HG02970 (cell line): ENCODE results near the gene PCBP3.
"Not testable (repeated sequence)": the region's sequence is repeated elsewhere in the genome, so short reads cannot be mapped to it uniquely, and the experiment has no call there.

ENCODE experiments used
- ATAC-seq: cut with Tn5 transposase; IDR thresholded peaks from one replicate; pipeline ENCODE4 v1.9.1; 2021; ENCODE audit warnings: mild to moderate bottlenecking, moderate library complexity, moderate number of reproducible peaks; ENCODE audit not compliant: unreplicated experiment, low FRiP score

PCBP3 gene

DNA sequence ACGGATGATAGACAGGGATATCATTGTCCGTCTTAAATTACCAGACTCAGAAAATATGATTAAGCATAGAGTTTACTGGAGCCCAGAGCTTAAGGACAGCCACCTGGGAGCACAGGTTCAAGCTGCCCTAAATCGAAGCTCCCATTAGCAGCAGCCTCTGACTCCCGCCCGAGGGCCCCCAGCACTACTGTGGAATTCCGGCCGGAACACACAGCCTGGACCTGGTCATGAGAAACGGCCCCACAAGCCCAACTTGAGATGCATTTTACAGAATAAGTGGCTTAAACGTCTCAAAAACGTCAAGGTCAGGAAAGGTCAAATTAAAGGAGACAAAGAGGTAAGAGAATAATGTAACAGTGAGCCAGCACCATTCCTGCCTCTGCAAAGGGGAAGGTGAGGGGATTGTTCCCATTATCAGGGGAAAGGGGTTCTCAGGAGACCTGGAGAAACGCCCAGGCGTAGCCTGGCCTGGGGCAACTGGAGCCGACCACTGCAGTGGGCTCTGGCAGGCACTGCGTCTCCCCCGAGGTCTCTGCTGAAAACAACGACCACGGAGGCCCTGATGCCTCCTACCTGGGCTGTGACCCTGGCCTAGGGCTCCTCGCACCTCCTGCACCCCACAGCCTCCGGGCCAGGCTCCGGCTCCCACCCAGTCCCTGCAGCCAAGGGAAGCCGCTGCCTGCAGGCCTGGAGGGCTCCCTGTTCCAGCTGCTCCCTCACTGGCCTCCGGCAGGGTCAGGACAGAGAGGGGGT lies 326.6 kb downstream of the PCBP3 start:
- ATAC-seq: no peak

- ATAC-seq: no peak
Observed at GRCh38 chr21:45970674-45971615, 327.4 kb downstream of the PCBP3 start.

DNA sequence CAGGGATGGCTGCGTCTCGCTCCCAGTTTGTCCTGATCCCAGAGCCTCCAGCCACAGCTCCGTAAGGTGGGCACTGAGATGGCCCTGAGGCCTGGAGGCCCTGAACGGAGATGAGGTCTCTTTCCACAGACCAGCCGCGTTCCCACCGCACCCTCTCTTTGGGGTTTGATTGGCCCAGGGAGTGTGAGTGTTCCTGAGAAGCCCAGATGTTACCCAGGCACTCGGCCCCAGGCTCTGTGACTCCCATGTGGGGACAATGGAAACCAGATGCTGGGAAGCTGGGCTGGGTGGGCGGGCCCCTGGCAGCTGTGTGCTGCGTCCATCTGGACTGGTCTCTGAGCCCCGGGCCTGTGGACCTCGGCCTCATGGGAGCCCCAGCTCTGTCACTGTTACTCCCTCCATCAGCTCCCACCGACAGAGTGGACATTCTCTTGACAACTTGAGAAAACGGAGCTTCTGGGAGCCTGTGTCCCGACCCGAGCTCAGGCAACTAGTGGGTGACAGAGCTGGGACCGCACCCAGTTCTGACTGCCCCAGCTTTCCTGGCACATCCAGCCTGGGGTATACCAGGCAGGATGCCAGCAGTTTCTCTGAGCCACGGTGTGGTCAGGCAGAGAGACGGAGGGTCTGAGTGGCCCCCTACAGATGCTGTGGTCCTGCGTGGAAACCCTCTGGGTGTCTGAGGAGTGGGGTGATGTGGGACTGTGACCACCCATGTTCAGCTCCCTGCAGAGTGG lies 328.3 kb downstream of the PCBP3 start:
- ATAC-seq: no peak

GRCh38 chr21:45972353-45972715 lies 328.8 kb downstream of the PCBP3 start:
- no peak for ATAC-seq

GRCh38 chr21:45972716-45973474 lies 329.4 kb downstream of the PCBP3 start:
- ATAC-seq: no peak

- ATAC-seq: no peak
Observed at GRCh38 chr21:45973475-45974072, 330.0 kb downstream of the PCBP3 start.

DNA sequence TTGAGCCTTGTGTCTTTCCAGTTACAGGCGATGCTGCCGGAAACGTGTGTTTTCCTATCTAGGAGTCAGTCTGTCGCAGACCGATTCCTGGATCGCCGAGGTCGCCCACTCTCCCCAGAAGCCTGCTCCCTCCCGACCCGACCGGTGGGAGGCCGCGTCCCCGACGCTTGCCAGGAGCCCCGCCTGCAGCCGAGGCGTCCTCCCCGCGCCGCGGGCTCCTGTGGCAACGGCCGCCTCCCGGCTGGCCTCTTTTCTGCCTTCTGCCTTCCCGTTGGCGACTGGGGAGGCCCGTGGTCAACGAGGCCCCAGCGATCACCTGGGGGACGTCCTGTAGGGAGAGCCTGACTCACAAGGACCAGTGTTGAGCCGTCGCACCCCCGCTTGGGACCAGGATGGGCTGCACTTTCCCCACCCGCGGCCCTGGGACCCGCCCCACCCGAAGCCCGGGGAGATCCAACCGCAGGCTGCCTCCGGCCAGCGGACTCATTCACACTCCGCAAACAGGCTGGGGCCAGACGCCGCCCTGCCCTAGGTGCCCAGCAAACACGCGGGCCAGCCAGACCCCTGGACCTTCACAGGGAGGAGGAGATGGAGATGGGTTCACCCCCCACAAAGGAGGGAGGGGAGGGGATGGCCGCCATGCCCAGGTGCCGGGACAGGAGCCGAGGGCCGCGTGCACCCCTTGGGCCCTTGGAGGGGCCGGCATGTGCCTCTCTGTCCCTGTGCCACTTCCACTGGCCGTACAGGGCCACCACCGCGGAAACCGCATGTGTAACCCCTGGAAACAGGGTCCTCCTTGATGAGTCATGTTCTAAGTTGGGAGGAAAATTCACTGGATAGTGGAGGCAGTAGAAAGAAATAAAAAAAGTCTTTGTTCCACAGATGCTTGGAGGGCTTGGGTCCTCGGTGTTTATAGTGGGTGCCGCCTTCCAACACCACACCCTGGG lies 330.8 kb downstream of the PCBP3 start:
- ATAC-seq: no peak

GRCh38 chr21:45975020-45975666 lies 331.6 kb downstream of the PCBP3 start:
- no peak for ATAC-seq

DNA sequence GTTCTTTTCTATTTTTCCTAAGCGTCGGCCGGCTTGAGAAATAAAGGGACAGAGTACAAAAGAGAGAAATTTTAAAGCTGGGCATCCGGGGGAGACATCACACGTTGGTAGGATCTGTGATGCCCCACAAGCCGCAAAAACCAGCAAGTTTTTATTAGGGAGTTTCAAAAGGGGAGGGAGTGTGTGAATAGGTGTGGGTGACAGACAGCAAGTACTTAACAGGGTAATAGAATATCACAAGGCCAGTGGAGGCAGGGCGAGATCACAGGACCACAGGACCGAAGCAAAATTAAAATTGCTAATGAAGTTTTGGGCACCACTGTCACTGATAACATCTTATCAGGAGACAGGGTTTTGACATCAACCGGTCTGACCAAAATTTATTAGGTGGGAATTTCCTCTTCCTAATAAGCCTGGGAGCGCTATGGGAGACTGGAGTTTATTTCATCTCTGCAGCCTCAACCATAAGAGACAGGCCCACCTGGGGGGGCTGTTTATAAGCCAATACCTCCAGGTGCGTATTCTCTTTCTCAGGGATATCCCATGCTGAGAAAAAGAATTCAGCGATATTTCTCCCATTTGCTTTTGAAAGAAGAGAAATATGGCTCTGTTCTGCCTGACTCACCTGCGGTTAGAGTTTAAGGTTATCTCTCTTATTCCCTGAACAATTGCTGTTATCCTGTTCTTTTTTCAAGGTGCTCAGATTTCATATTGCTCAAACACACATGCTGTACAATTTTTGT lies 332.3 kb downstream of the PCBP3 start:
- ATAC-seq: not testable (repeated sequence)

DNA sequence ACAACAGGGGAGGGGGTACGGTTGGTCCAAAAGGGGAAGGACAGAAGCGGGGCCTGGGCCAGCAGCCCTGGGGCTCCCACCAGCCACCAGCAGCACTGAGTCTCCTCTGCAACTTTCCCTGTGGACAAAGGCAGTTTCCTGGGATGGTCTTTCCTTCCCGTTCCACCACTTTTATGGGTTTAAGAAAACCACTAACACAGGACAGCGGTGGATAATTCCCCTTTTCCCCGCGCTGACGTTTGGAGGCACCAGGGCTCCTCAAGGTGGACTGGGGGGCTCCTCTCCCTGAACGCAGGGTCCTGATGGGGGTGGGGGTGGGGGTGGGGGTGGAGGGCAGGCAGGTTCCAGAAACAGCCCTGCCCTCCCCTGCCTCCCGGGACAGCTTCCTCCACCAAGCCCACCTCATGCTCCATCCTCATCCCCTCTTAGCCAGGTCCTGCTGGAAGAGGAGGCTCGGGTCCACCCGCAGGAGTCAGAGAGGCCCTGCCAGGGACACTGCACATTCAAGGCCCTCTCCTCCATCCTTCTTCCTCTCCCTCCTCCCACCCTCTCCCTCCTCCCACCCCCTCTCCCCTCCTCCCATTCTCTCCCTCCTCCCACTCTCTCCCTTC lies 333.3 kb downstream of the PCBP3 start:
- no peak for ATAC-seq

GRCh38 chr21:45977396-45977795 lies 333.9 kb downstream of the PCBP3 start:
- ATAC-seq: no peak

GRCh38 chr21:45979141-45979631 lies 335.7 kb downstream of the PCBP3 start:
- ATAC-seq: no peak

- no peak for ATAC-seq
Observed at GRCh38 chr21:45979651-45980050, 336.1 kb downstream of the PCBP3 start.

GRCh38 chr21:45980271-45980670 lies 336.7 kb downstream of the PCBP3 start:
- ATAC-seq: no peak

GRCh38 chr21:45980697-45981096 lies 337.2 kb downstream of the PCBP3 start:
- ATAC-seq: no peak

GRCh38 chr21:45981151-45982091 lies 337.9 kb downstream of the PCBP3 start, which contains the start of gene COL6A1:
Gene COL6A1 (plus strand): TSS chr21:45981770. CDS start chr21:45981851, 81 bp downstream.
- no peak for ATAC-seq
